Frontal cortex (tissue), 4 donors: ENCODE data around the gene ZNF892. TPM values are rescaled to one million over a fixed set of nuclear protein-coding genes. Genes with fewer than 3 reads are reported as not detected.
"Not testable (repeated sequence)": the region's sequence is repeated elsewhere in the genome, so short reads cannot be mapped to it uniquely, and the experiment has no call there.

Source experiments
- DNase-seq, 2 donors: peaks; one replicate each; pipeline ENCODE4 v3.0.0; 2012; ENCODE audit warnings: low spot score in 2 of 2
- FAIRE-seq: peaks from 2 replicates; lab custom pipeline; 2012; peaks lifted over from hg19 to GRCh38; lab: Jason Lieb, UNC
- total RNA-seq: library from RNA; depleted of rRNA; stranded (reverse); fragments of >200 nt; gene quantifications from one replicate; pipeline ENCODE4 v1.2.3, GENCODE V29; 2014
- donor health status: control.
- donor health status: control.
- donor health status: control.

Gene ZNF892
- 29.8 TPM for total RNA-seq

DNA sequence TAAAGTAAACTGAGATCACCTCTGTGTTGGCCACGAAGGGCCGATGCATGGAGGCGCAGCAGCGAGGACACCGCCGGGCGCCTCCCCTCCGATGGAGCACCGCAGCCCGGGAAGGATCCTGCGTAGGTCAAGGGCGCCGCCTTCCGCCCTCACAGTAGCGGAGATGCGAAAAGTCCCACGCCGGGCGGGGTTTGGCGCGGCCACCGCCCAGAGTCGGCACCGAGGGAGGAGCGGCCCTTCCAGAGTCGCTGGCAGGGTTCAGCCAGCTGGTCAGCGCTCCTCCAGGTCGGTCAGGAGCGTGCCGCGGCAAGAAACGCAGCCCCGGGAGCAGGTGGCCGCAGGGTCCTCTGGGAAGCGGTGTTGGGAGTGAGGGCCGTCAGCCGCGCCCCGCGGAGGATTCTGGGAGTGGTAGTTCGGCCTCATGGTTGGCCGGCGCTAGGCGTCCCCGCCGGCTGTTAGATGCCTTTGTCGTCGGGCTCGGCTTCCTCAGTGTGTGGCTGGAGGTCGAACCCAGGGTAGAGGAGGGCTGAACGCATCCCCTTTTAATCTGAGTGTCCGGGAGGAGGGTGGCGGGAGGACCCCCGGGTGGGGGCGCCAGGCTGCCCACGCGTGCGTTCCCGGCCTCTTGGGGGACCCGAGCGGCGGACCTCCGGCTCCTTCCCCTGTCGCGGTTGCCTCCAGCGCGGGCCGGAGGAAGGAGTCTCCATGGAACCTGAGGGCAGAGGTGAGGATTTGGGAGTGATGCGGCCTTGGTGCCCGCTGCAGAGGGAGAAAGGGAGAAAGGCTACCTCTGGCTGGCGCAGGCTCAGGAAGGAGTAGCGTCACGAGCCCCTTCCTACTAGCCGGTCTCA is at the start of gene ZNF892:
TSS of gene ZNF892 (plus strand) at position 411 of the 851 bp plus-strand sequence. CDS start at position 706, 295 bp downstream.
- peak; percentile 91 to 92 for DNase-seq
- no peak for FAIRE-seq

DNA sequence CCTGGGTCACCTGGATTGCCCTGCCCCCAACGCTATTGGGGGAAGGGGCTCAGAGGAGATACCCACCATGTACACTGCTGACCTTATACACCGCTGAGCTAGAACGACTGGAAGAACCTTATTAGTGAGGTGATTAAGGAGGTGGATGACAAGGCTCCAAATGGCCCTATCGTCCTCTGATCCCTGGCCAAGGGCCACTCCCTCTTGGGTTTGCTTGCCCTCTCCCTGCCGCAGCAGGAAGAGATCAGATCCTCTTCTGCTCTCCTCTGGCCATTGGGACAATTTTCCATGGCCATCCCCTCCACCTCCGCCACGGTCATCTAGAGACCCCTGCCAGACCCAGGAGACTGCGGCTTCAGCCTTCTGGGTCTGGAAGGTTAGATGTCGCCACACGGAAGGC is 48.9 kb upstream of the ZNF892 start:
- DNase-seq (no peak), FAIRE-seq (no peak)

DNA sequence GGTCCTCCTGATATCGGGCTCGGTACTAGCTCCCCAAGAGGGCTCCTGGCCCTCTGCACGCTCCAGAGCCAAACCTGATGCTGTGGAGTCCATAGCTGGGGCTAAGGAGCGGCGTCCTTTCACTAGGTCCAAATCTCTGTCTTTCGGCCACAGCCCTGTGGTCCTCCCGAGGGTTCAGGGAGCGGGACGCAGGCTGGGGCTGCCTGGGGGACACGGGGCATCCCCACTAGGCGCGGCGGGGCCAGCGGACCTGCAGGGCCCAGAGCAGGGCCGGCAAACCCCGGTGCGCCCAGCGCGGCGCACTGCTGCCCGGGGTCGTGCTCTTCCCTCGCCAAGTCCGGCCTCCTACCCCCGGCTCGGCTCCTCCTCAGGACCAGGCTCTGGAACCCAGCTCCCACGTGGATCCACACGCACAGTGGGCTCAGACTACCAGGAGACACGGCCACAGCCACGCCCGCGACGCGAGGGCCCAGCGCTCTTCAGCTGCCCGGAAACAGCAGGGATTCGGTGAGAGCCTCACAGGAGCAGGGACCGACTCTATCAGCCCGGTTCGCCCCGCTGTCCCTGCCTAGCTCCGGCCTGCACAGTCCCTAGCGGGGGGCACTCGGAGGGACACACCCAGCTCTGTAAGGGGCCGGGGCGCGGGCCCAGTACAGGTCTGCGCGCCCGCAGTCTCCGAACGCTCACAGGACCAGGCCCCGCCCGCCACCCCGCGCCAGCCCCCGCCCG is 48.3 kb upstream of the ZNF892 start:
- DNase-seq (peak; percentile 56 to 61), FAIRE-seq (no peak)

DNA sequence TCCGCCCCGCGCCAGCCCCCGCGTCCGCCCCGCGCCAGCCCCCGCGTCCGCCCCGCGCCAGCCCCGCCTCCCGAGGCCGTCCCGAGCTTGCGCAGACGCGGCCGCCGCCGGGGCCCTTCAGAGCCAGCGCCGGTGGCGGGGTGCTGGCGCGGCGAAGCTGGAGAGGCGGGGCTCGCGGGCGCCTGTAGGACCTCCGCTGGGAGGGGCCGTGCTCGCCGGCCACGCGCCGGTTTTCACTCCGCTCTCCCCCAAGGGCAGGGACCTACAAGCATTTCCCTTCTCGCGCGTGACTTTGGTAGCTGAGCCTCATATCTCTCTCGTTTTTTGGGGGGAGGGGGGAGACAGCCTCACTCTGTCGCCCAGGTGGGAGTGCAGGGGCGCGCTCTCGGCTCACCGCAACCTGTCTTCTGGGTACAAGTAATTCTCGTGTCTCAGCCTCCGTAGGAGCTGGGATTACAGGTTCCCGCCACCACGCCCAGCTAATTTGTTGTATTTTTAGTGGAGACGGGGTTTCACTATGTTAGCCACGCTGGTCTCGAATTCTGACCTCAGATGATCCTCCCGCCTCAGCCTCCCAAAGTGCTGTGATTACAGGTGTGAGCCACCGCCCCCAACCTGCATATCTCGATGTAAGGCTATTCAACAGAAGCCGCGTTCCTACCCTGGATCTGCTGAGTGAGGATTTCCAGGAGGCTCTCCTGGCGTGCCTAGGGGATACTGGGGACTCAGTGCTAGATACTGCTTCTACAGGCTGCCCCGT is 47.5 kb upstream of the ZNF892 start, which contains the start of gene ZNF514:
TSS of gene ZNF514 (minus strand) at position 159 of the 760 bp plus-strand sequence. CDS start 6,595 bp downstream, outside the sequence.
- DNase-seq (peak; percentile 83 to 87), FAIRE-seq (no peak)

DNA sequence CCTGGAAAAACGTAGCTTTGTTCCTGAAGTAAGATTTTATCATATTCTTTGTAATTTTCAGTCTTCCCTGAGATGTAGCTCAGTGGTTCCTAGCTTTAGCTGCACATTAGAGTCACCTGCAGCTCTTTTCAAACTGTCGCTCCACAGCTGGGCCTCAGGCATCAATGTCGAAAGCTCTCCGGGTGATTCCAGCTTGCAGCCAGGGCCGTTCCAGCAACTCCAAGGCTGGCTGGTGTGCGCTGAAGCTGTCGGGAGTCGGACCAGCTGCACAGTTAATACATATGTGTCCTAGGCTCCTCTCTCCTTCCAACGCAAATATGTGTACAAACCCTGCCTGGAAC is 42.3 kb upstream of the ZNF892 start:
- no peak for DNase-seq
- no peak for FAIRE-seq

DNA sequence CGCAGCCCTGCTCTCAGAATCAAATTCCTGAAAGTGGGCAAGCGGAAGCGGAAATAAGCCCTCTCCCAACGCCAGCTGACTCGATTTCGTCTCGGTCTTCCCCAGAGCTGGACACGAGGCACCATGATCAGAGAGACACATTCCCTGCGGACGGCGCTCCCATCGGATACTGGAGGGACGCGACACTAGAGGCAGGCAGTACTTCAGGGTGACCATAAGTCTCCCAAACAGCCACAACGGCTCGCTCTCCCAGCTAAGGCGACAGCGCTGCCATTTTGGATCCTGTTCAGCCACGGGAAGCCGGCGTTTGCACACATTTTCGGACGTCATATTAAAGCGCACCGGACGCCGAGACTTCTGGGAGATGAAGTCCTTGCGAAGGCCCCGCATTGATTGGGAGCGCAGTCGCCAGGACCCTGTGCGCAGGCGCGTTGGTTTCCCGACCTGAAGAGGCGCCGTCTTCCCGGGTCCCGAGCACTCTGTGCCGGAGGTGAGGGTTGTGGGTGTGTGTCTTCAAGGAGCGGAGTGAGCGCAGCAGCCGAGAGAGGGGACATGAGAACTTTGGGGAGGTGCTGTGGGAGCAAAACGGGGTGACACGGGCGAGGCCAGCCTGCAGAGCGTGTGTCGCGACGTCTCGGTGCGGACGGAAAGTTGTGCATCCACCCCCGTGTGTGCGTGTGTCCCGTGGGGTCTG is 41.8 kb upstream of the ZNF892 start, which contains the start of gene ZNF2:
TSS of gene ZNF2 (plus strand) at position 439 of the 694 bp plus-strand sequence. CDS start 10,418 bp downstream, outside the sequence.
- no peak for FAIRE-seq
- DNase-seq, result peak; percentile 88 to 95

DNA sequence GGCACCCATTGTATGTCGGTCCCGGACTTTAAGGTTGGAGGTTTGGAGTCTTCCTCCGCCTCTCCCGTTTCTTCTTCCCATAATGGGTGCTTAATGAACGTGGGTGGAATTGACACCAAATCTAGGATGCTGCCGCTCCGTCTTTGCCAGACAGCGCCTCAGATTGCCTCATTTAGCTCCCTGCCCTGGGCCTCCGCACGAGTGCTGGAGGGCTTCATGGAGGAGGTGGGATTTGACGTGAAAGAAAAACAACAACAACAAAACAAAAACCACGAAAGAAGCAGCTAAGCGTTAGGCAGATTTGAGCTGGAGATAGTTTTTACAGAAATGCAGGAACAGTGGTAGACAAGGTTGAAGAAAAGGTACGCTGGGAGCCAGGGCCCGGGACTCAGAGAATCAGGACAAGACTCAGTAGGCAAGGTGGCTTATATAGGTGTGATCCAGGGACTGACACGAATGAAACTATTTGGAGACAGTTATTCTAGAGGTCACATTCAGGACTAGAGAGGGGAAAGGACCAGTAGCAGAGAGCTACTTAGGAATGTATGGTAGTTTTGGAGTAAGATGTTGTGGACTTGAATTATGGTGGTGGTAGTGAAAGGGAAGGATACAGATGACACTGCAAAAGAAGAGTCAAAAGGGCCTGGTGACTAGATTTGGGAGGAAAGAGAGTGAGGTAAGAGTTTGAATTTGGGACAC is 41.1 kb upstream of the ZNF892 start:
- FAIRE-seq (no peak), DNase-seq (no peak)

DNA sequence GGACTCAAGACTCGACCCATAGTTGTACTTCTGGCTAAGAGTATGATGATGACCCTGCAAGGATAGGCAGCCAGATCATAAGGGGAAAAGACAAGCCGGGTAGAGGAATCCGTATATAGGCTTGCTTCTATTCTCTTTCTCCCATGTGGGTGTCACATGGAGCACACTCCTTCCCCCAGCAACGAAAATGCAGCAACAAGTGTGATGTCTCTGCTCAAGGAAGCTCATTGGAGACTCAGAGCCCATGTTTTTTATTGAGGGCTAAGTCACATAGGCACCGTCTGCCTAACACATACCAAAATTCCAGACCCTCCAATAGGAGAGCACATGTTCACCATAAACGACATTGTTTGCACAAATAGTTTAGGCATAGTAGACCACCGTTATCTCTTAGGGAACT is 35.4 kb upstream of the ZNF892 start:
- FAIRE-seq, result no peak
- DNase-seq, result no peak

DNA sequence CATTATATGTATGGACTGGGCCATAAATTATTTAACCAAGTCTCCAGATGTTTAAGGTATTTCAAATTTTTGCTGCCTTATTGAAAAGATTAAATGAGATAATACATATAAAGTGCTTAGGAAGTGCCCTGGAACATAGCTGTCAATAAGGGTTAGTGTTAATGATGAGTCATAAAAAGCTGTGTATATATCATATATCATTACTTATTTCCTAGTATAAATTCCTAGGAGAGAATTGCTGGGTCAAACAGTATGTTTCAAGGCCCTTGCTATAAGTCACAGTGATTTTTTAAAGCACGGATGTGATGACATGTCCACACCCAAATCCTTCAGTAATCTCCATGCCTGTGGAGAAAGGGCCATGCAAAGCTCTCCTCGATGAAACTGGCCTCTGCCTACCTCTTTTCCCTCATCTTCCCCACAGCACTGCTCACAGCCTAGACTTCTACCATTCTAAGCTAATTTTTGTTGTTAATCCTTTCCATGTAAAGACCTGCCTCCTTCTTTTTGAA is 33.2 kb upstream of the ZNF892 start:
- FAIRE-seq (no peak), DNase-seq (no peak)

DNA sequence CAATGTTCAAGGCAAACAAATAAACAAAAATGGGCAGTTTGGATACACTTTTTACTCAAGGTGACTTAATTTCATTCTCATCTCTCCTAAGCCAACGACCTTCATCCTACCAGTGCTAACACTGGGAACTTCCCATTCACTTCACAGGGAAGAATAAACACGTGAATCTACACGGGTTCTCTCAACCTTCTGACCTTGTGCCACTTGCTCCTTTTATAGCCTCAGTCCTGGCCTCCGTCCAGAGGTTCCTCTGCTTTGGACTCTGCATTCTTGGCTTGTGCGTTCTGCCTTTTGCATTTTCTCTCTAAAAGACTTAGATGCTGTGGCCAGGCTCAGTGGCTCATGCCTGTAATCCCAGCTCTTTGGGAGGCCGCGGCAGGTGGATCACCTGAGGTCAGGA is 27.9 kb upstream of the ZNF892 start:
- no peak for FAIRE-seq
- no peak for DNase-seq

DNA sequence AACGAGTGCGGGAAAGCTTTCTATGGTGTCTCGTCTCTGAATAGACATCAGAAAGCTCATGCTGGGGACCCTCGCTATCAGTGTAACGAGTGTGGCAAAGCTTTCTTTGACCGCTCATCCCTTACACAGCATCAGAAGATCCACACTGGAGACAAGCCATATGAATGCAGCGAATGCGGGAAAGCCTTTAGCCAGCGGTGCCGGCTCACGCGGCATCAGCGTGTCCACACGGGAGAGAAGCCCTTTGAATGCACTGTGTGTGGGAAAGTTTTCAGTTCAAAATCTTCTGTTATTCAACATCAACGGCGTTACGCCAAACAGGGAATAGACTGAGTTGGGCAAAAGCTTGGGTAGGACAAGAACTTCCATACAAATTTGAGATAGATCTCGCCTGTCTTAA is 25.5 kb upstream of the ZNF892 start:
- DNase-seq (no peak), FAIRE-seq (no peak)

DNA sequence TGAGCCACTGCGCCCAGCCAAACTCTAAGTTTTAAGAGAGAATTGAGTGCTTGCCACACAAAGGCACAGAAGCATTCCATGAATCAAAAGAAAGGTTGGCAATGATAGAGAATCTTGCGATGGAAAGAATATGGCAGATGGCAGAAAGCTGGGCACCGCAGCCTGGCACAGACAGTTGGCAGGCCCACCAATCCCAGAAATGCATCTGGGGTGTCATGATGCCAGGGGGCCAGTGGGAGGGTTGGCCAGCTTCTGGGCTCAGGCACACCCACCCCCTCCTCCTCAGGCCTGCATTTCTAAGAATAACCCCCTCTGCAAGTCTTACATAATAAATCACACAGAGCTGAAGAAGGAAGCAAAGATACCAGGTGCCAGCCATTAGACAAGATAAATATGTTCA is 22.1 kb upstream of the ZNF892 start:
- peak in 1 of 2 donors; percentile 21 for DNase-seq

DNA sequence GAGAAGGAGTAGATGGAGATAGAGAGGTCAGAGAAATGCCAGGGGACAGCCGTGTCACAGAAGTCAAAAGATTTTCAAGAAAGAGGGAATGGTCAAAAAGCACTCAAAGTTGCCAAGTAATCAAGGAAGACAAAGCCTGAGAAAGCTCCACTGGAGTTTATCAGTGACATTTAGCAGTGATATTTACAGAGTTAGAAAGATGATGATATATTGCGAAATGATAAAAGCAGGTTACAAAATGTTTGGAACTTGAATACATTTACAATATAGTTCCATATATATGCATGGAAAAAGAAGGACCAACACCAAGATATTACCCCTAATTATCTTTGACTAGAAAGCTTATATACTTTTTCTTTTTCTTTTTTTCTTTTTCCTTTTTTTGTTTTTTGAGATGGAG is 21.3 kb upstream of the ZNF892 start:
- FAIRE-seq (no peak), DNase-seq (no peak)

More for the DNA sequence above, 22.1 kb upstream of the ZNF892 start:
- FAIRE-seq, result no peak

DNA sequence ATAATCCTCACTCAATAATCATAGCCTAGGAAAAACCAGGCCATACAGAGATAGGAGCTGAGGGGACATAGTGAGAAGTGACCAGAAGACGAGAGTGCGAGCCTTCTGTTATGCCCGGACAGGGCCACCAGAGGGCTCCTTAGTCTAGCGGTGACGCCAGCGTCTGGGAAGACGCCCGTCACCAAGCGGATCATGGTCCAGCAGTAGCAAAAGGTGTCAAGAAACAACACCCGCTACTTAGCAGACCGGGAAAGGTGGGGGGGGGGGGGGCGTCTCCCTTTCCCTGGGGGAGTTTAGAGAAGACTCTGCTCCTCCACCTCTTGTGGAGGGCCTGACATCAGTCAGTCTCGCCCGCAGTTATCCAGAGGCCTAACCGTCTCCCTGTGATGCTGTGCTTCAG is 14.4 kb upstream of the ZNF892 start:
- not testable (repeated sequence) for FAIRE-seq, DNase-seq

DNA sequence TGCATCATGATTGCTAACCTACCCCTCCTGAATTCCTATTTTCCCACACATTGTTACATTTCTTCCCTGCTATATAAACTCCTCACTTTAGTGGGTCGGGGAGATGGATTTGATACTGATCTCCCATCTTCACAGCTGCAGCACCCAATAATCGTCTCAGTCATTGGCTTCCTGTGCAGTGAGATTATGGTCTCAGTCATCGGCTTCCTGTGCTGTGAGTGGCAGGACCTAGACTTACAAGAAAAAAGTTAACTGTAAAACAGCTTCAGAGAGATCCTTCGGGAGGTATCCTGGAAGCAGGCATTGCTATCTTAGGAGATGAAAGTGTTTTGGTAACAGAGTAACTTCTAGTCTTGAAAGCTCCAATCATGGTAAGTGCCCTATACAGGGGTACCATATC is 3.4 kb upstream of the ZNF892 start:
- FAIRE-seq (no peak), DNase-seq (no peak)

DNA sequence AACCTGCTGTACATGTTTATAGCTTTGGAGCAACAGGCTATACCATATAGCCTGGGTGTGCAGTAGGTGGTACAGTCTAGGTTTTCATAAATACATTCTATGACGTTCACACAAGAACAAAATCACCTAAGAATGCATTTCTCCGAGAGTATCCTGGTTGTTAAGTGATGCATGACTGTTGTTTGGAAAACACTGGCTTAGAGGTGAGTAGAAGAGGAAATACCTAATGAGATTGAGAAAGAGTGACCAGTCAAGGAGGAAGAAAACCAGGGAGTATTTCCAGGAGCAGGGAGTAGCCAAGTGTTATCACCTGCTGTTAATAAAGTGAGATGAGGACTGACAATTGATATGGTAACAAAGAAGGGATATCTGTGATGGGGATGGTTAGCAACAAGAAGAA is 2.9 kb upstream of the ZNF892 start:
- FAIRE-seq (no peak), DNase-seq (no peak)

DNA sequence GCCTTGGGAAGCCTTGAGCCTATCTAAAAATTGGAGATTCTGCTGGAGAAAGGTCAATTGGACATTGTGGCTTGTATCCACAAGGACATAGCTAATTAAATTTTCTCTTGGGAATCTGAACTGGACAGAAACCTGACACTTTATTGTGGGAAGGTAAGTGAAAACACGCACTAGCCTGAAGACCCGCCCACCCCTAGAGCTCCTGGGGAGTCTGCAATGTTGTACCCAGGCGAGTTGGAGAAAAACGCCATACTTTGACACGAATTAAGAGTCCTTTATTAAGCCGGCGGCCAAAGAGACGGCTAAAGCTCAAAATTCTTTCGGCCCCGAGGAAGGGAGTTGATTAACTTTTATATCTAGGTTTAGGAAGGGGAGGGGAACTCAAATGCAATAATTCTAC is 1.2 kb upstream of the ZNF892 start:
- FAIRE-seq (no peak), DNase-seq (no peak)

DNA sequence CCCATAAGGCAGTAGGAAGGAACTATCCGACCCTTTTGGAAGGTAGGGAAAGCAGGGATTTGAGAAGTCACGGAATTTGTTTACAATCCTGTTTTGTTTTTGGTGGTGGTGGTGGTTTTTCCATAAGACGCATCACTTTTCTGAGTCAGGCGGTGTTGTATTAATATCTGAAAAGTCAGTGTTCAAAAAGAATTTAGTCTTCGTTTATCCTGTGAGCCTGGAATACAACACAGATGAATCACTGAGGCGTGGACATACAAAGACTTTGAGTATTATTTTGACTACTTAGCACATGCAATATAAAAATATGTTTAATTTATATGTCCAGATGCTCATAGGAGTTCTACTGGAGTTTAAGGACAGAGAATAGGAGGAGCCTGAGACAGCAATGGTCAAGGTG is 785 bp downstream of the ZNF892 start:
- DNase-seq (no peak), FAIRE-seq (no peak)
